HG03060 (cell line): ENCODE measurements around the gene CTSG.
"Not testable (repeated sequence)": the region's sequence is repeated elsewhere in the genome, so short reads cannot be mapped to it uniquely, and the experiment has no call there.

Experiments
- ATAC-seq: cut with Tn5 transposase; IDR thresholded peaks from one replicate; pipeline ENCODE4 v1.9.1; 2021; ENCODE audit warnings: low read depth, moderate number of reproducible peaks; ENCODE audit not compliant: unreplicated experiment

The CTSG gene

DNA sequence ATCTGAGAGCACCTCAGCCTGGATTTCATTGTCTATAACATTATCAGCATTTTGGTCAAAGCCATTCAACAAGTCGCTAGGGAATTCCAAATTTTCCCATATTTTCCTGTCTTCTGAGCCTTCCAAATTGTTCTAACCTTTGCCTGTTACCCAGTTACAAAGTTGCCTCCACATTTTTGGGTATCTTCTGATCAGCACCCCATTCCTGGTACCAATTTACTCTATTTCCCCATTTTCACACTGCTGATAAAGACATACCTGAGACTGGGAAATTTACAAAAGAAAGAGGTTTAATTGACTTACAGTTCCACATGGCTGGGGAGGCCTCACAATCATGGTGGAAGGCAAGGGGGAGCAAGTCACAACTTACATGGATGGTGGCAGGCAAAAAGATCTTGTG is 27.0 kb downstream of the CTSG start:
- ATAC-seq, result not testable (repeated sequence)

DNA sequence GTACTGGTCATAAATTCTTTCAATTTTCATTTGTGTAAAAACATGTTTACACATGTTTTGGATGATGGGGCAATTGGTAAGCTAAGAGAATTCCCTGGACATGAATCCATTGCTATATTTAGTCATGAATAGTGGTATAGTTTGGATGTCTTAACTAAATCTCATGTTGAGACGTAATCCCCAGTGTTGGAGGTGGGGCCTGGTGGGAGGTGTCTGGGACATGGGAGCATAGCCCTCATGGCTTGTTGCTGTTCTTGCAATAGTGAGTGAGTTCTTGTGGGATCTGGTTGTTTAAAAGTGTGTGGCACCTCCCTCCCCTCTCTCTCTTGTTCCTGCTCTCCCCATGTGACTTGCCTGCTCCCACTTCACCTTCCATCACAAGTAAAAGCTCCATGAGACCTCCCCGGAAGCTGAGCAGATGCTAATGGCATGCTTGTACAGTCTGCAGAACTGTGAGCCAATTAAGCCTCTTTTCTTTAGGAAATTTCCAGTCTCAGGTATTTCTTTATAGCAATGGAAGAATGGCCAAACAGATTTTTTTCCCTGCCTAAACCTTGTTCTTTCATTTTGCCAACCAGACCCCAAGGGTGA is 33.6 kb downstream of the CTSG start:
- ATAC-seq, result no peak

DNA sequence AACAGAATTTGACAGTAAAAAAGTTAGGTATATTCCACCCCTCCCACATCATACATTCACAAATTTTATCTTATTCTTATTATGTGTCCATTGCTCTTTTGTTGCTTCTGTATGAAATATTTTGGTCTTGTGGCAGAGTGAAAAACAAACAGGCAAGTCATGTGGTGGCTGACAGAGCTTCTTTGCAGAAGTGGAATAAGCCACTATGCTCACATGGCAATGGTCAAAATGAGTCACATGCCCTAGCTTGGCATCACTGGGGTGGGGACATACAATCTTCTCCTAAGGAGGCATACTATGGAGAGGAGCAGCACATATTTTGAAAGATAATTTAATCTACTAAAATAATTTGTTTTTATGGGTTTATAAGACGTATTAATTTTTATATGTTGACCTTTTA is 40.3 kb downstream of the CTSG start:
- no peak for ATAC-seq

DNA sequence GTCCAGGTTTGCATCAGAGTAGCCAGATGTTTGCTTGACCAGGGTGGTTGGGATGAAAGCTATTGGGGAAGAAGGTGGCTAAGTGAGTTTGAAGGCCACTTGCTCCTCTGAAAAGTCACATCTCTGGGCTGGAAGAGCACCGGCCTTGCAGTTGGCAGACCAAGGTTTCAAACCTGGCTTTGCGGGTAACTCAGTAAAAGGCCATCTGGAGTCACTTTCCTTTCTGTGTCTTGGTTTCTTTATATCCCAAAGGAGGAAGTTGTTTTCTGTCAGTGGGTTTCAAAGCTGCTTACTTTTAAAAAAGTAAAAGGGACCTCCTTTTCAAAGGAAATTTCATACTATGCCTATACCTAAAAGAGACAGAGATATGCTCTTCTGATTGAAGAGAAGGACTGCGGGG is 41.8 kb downstream of the CTSG start:
- no peak for ATAC-seq

DNA sequence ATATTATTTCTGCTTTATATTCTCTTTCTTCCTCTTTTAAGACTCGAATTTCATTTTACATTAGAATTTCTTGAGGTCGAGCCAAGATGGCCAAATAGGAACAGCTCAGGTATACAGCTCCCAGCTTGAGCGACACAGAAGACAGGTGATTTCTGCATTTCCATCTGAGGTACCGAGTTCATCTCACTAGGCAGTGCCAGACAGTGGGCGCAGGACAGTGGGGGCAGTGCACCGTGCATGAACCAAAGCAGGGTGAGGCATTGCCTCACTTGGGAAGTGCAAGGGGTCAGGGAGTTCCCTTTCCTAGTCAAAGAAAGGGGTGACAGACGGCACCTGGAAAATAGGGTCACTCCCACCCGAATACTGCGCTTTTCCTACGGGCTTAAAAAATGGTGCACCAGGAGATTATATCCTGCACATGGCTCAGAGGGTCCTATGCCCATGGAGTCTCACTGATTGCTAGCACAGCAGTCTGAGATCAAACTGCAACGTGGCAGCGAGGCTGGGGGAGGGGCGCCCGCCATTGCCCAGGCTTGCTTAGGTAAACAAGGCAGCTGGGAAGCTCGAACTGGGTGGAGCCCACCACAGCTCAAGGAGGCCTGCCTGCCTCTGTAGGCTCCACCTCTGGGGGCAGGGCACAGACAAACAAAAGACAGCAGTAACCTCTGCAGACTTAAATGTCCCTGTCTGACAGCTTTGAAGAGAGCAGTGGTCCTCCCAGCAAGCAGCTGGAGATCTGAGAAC is 50.0 kb downstream of the CTSG start:
- ATAC-seq, result not testable (repeated sequence)
